HL-60 (cell line): ENCODE data around the gene ANO3.

ENCODE experiments used
- GABPA ChIP-seq: IDR thresholded peaks from 2 replicates; pipeline ENCODE4 v1.6.1; 2012; ENCODE audit warnings: low read depth
- POLR2AphosphoS5 ChIP-seq: IDR thresholded peaks from 2 replicates; pipeline ENCODE4 v1.6.1; 2012; ENCODE audit warnings: low read depth
- REST ChIP-seq: IDR thresholded peaks from 2 replicates; pipeline ENCODE4 v1.6.1; 2012; ENCODE audit warnings: low read depth; ENCODE audit not compliant: insufficient replicate concordance
- TF ChIP-seq, protein P1 (sequence below): IDR thresholded peaks from one replicate; pipeline ENCODE4 v1.5.1; 2011; ENCODE audit warnings: low read length, control low read depth, inconsistent platforms; ENCODE audit not compliant: insufficient read depth

- TF ChIP-seq, protein P1, sequence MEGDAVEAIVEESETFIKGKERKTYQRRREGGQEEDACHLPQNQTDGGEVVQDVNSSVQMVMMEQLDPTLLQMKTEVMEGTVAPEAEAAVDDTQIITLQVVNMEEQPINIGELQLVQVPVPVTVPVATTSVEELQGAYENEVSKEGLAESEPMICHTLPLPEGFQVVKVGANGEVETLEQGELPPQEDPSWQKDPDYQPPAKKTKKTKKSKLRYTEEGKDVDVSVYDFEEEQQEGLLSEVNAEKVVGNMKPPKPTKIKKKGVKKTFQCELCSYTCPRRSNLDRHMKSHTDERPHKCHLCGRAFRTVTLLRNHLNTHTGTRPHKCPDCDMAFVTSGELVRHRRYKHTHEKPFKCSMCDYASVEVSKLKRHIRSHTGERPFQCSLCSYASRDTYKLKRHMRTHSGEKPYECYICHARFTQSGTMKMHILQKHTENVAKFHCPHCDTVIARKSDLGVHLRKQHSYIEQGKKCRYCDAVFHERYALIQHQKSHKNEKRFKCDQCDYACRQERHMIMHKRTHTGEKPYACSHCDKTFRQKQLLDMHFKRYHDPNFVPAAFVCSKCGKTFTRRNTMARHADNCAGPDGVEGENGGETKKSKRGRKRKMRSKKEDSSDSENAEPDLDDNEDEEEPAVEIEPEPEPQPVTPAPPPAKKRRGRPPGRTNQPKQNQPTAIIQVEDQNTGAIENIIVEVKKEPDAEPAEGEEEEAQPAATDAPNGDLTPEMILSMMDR, result no peak
- TF ChIP-seq POLR2AphosphoS5 (no peak), GABPA (no peak), REST (no peak)
Measured at GRCh38 chr11:26329206-26329605, 2.7 kb upstream of the ANO3 start.
